Panc1 (cell line): ENCODE results near the gene MFAP5. TPM values are rescaled to one million over a fixed set of nuclear protein-coding genes. Genes with fewer than 3 reads are reported as not detected.

ENCODE experiments used
- ATAC-seq: fragments of 200-7000 bp; cut with Tn5 transposase; 2 replicates; pipeline ENCODE4 v1.9.1; 2020; ENCODE audit warnings: mild to moderate bottlenecking, moderate library complexity
- BruUV-seq: library from RNA; stranded (reverse); fragments of 400-500 nt; replicated peaks from 2 replicates; lab custom pipeline; 2021; lab: Mats Ljungman, UMichigan
- CTCF ChIA-PET: fragments of 300-600 bp; sonication (Branson Sonifier 250); formaldehyde crosslinking; loops from one replicate; lab custom pipeline; 2022; ENCODE audit warnings: antibody characterized with exemption; lab: Charles Lee
- POLR2A ChIA-PET: fragments of 300-600 bp; sonication (Branson Sonifier 250); formaldehyde crosslinking; loops from one replicate; lab custom pipeline; 2022; ENCODE audit warnings: antibody characterized with exemption; lab: Charles Lee
- DNase-seq: peaks from one replicate; pipeline ENCODE4 v3.0.0-alpha.2; 2010; ENCODE audit warnings: low read depth, low spot score
- H3K27ac ChIP-seq: 2 replicates; pipeline ENCODE4 v1.5.1; 2011; ENCODE audit warnings: mild to moderate bottlenecking, low read length, inconsistent platforms
- H3K27me3 ChIP-seq: fragments of 200-500 bp; sonication (Bioruptor generic); 2 replicates; pipeline ENCODE4 v1.6.0; 2014; ENCODE audit warnings: low read length, inconsistent platforms; ENCODE audit not compliant: control insufficient read depth, insufficient read depth
- H3K36me3 ChIP-seq: fragments of 200-500 bp; sonication (Bioruptor generic); 2 replicates; pipeline ENCODE4 v1.5.1; 2014; ENCODE audit warnings: inconsistent platforms, mild to moderate bottlenecking, low read length, moderate library complexity; ENCODE audit not compliant: control insufficient read depth, insufficient read depth
- H3K4me1 ChIP-seq: 2 replicates; pipeline ENCODE4 v1.5.1; 2011; ENCODE audit warnings: inconsistent platforms, mild to moderate bottlenecking, low read length, moderate library complexity; ENCODE audit not compliant: control insufficient read depth, insufficient read depth
- H3K4me3 ChIP-seq, 2 experiments: 2 replicates each; pipeline ENCODE4 v1.5.1; 2011 to 2012; ENCODE audit warnings: low read depth in 2 of 2, low read length in 2 of 2, mild to moderate bottlenecking in 2 of 2, inconsistent platforms in 1 of 2, moderate library complexity in 1 of 2
- H3K9me3 ChIP-seq: fragments of 200-500 bp; sonication (Bioruptor generic); 2 replicates; pipeline ENCODE4 v1.5.1; 2014; ENCODE audit warnings: low read depth, mild to moderate bottlenecking, inconsistent platforms, low read length, moderate library complexity; ENCODE audit not compliant: control insufficient read depth, insufficient read depth
- CTCF ChIP-seq: fragments of 450-650 bp; IDR thresholded peaks from 2 replicates; pipeline ENCODE4 v1.5.1; 2017; ENCODE audit warnings: mild to moderate bottlenecking
- POLR2AphosphoS5 ChIP-seq: IDR thresholded peaks from 2 replicates; pipeline ENCODE4 v1.6.1; 2012; ENCODE audit warnings: mild to moderate bottlenecking, low read depth, low read length, moderate library complexity
- REST ChIP-seq, 2 experiments: IDR thresholded peaks; 2 replicates each; pipeline ENCODE4 v1.6.1; 2011 to 2012; ENCODE audit warnings: low read depth in 2 of 2, control low read depth in 1 of 2, low read length in 1 of 2, mild to moderate bottlenecking in 1 of 2, moderate library complexity in 1 of 2; ENCODE audit not compliant: insufficient read depth in 1 of 2
- SIN3A ChIP-seq: IDR thresholded peaks from 2 replicates; pipeline ENCODE4 v1.6.1; 2012; ENCODE audit warnings: low read depth, mild to moderate bottlenecking, low read length, moderate library complexity, borderline replicate concordance; ENCODE audit not compliant: insufficient read depth
- TCF7L2 ChIP-seq: IDR thresholded peaks from 2 replicates; pipeline ENCODE4 v1.6.1; 2011; ENCODE audit warnings: mild to moderate bottlenecking, low read depth, low read length, inconsistent platforms
- in situ Hi-C: cut with HindIII; loops from 2 replicates; pipeline ENCODE4 v1.10.0; 2016; ENCODE audit warnings: low sequenced_read_pairs, low pct_unique_long_range_greater_than_20kb
- intact Hi-C: fragments of 100-400 bp; cut with micrococcal nuclease; formaldehyde crosslinking; loops from one replicate; pipeline ENCODE4 v1.10.0; 2022; ENCODE audit not compliant: unreplicated experiment
- total RNA-seq: library from RNA; stranded (reverse); gene quantifications from one replicate; pipeline ENCODE4 v1.2.1, GENCODE V29; 2021; ENCODE audit not compliant: unreplicated experiment

MFAP5 gene
- total RNA-seq, 1 experiment from 2014 or later = not detected

GRCh38 chr12:8638951-8639350, 23.7 kb downstream of the MFAP5 start:
- Histone ChIP-seq H3K4me1 (no peaks in the 10 kb centered on the region), H3K27ac (no peak overlapping the region), H3K36me3 (no peaks in the 10 kb centered on the region), H3K4me3 (no peak overlapping the region), H3K9me3 (no peaks in the 10 kb centered on the region), H3K27me3 (no peaks in the 10 kb centered on the region)
- ATAC-seq (no peak), DNase-seq (no peak)
- CTCF ChIA-PET = no interaction called here
- intact Hi-C loops = no loop called here
- POLR2A ChIA-PET = no interaction called here
- in situ Hi-C loops = no loop called here
- no peak for TF ChIP-seq TCF7L2
- no peak for TF ChIP-seq SIN3A
- no TSS peak for BruUV-seq

- no peak for ATAC-seq
- intact Hi-C loops = no loop called here
- in situ Hi-C loops = no loop called here
- Histone ChIP-seq H3K9me3 (no peaks in the 10 kb centered on the region), H3K36me3 (no peaks in the 10 kb centered on the region), H3K27ac (no peak overlapping the region), H3K4me3 (no peak overlapping the region), H3K27me3 (no peaks in the 10 kb centered on the region), H3K4me1 (no peaks in the 10 kb centered on the region)
- no TSS peak for BruUV-seq
- POLR2A ChIA-PET = no interaction called here
- no peak for TF ChIP-seq POLR2AphosphoS5
- no peak for TF ChIP-seq TCF7L2
- TF ChIP-seq CTCF = no peak
- no peak for TF ChIP-seq REST (IDR thresholded peaks at IDR 0.05; ENCODE audit: insufficient read depth in 1 of 2, low read depth in 2 of 2, low read length in 1 of 2)
- TF ChIP-seq SIN3A = no peak
- DNase-seq = no peak
- CTCF ChIA-PET = no interaction called here
These were observed 25.0 kb downstream of the MFAP5 start for GRCh38 chr12:8637666-8638065.

GRCh38 chr12:8637244-8637643, 25.4 kb downstream of the MFAP5 start:
- TF ChIP-seq CTCF = no peak
- no peak for TF ChIP-seq TCF7L2
- TF ChIP-seq POLR2AphosphoS5 = no peak
- no peak for TF ChIP-seq SIN3A
- TF ChIP-seq REST (IDR thresholded peaks at IDR 0.05; ENCODE audit: insufficient read depth in 1 of 2, low read depth in 2 of 2, low read length in 1 of 2) = no peak
- Histone ChIP-seq H3K9me3 (no peaks in the 10 kb centered on the region), H3K36me3 (no peaks in the 10 kb centered on the region), H3K4me1 (no peaks in the 10 kb centered on the region), H3K4me3 (no peak overlapping the region), H3K27me3 (no peaks in the 10 kb centered on the region), H3K27ac (no peak overlapping the region)
- no peak for DNase-seq
- ChIA-PET CTCF (no interaction called here), POLR2A (no interaction called here)
- intact Hi-C loops = no loop called here
- no TSS peak for BruUV-seq
- in situ Hi-C loops = no loop called here
- no peak for ATAC-seq
